Esophagus muscularis mucosa (tissue), 4 donors: ENCODE results near the gene RNU6-1. TPM values are rescaled to one million over a fixed set of nuclear protein-coding genes. Genes with fewer than 3 reads are reported as not detected.

Source experiments
- DNase-seq: peaks from one replicate; pipeline ENCODE4 v3.0.0-alpha.2; 2017; ENCODE audit errors: extremely low spot score
- H3K27ac ChIP-seq, 4 donors: fragments of 200-600 bp; sonication (generic); replicated peaks in 1 of 4; 1 replicate in 3 of 4; 2 replicates in 1 of 4; pipeline ENCODE4 v1.5.1; 2016 to 2019; ENCODE audit warnings: mild to moderate bottlenecking in 1 of 4
- H3K27me3 ChIP-seq, 4 donors: fragments of 200-600 bp; sonication (generic); one replicate each; pipeline versions ENCODE4 v1.5.1 to v1.6.0; 2016 to 2019
- H3K36me3 ChIP-seq, 4 donors: fragments of 200-600 bp; sonication (generic); one replicate each; pipeline ENCODE4 v1.5.1; 2016 to 2019
- H3K4me1 ChIP-seq, 4 donors: fragments of 200-600 bp; sonication (generic); one replicate each; pipeline ENCODE4 v1.5.1; 2016 to 2019
- H3K4me3 ChIP-seq, 4 donors: fragments of 200-600 bp; sonication (generic); 1 replicate in 2 of 4; 2 replicates in 2 of 4; pipeline ENCODE4 v1.5.1; 2016 to 2019; ENCODE audit warnings: mild to moderate bottlenecking in 4 of 4, moderate library complexity in 1 of 4
- H3K9me3 ChIP-seq, 4 donors: fragments of 200-600 bp; sonication (generic); 1 replicate in 3 of 4; 2 replicates in 1 of 4; pipeline ENCODE4 v1.5.1; 2016 to 2019
- CTCF ChIP-seq, 3 experiments: fragments of 200-600 bp in 2 of 3; fragments of 450-650 bp in 1 of 3; sonication (generic) in 2 of 3; IDR thresholded peaks; one replicate each; pipeline ENCODE4 v1.5.1; 2017 to 2019; ENCODE audit warnings: antibody characterized with exemption in 3 of 3, mild to moderate bottlenecking in 2 of 3, moderate library complexity in 1 of 3
- EP300 ChIP-seq: sonication (generic); formaldehyde crosslinking; IDR thresholded peaks from one replicate; pipeline ENCODE4 v1.6.1; 2017; ENCODE audit warnings: antibody characterized with exemption
- POLR2A ChIP-seq: fragments of 450-650 bp; IDR thresholded peaks from one replicate; pipeline ENCODE4 v1.6.1; 2017; ENCODE audit warnings: antibody characterized with exemption, moderate library complexity, mild to moderate bottlenecking, low read depth
- POLR2AphosphoS5 ChIP-seq, 2 donors: sonication (generic); formaldehyde crosslinking; IDR thresholded peaks; one replicate each; pipeline ENCODE4 v1.6.1; 2017; ENCODE audit warnings: antibody characterized with exemption in 2 of 2
- WGBS: methylation state at CpG from one replicate; pipeline ENCODE4 v1.1.5; 2018; 5-methylcytosine and 5-hydroxymethylcytosine counted together
- intact Hi-C: fragments of 100-400 bp; cut with DNase I; formaldehyde crosslinking; loops from one replicate; pipeline ENCODE4 v1.15.1; 2023
- total RNA-seq, 4 donors: library from RNA; depleted of rRNA; stranded (reverse); fragments of >200 nt; gene quantifications; one replicate each; pipeline versions ENCODE4 v1.1.0 to v1.2.1, GENCODE V29; 2016

RNU6-1 gene
- total RNA-seq, 4 donors from 2014 or later: not detected

DNA sequence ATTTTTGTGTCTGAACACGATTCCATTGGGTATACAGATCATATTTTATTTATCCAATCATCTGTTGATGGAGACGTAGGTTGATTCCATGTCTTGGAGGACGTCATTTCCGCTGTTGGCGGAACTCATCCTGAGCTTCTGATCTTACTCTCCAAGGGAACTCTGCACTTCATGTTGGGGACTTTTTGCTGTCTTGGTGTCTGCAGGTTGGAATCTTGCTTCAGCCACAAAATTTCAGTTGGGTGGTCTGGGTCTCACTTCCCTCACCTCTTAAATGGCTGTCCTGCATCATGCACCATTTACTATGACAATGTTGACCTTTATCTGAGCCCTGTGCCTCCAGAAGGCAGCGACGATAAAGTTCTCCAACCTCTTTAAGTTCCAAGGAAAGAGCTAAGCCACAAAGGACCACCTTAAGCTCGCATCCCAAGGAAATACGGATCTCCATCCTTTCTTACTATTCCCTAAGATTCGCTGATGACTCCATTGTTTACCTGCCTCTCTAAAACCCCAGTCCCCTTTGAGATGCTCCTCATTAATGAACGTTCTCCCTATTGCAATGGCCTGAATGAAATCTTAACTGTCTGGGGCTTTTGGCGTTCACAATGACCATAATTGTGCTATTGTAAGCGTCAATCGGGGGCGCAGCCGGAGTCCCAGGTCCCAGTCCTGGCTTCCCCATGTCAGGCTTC, 23.1 kb upstream of the RNU6-1 start:
- H3K36me3 ChIP-seq: no peaks in the 10 kb centered on the region
- H3K4me3 ChIP-seq: peak overlapping the region; percentile 46 to 58 (median 52)
- WGBS: 58% methylated on average over 16 of the region's 16 CpGs
- no peak for TF ChIP-seq POLR2A
- H3K27me3 ChIP-seq: peaks cover 0 to 5% (median 0%) of the 10 kb centered on the region in 4 donors
- intact Hi-C loops: loop anchor here (2.0 to 5.0 kb wide), 4 partner anchors 99 to 348 kb away; no protein-coding TSS in a partner anchor
- no peaks in the 10 kb centered on the region for H3K9me3 ChIP-seq
- peak overlapping the region; percentile 59 to 73 (median 69) for H3K27ac ChIP-seq
- peaks cover 11 to 26% (median 17%) of the 10 kb centered on the region in 4 donors for H3K4me1 ChIP-seq
- no peak for DNase-seq

DNA sequence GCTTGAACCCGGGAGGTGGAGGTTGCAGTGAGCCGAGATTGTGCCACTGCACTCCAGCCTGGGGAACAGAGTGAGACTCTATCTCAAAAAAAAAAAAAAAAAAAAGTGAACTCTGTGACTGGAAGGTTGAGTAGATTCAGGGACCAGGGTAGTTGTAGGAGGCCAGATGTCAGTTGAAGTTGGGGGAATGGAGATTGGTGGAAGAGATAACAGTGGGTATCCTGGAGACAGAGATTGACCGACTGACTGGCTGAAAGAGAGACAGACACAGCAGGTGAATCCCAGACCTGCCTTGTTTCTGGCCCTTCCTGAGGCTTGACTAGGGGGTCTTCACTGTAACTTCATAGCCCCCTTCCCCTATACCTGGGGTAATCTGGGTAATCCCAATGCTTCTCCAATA, 22.1 kb upstream of the RNU6-1 start:
- Histone ChIP-seq H3K4me1 (peaks cover 11 to 26% (median 17%) of the 10 kb centered on the region in 4 donors), H3K9me3 (no peaks in the 10 kb centered on the region), H3K27me3 (peaks cover 0 to 5% (median 0%) of the 10 kb centered on the region in 4 donors), H3K27ac (no peak overlapping the region), H3K36me3 (no peaks in the 10 kb centered on the region), H3K4me3 (no peak overlapping the region)
- intact Hi-C loops: loop anchor here (2.0 to 5.0 kb wide), 4 partner anchors 100 to 349 kb away; no protein-coding TSS in a partner anchor
- no peak for TF ChIP-seq POLR2A
- no peak for TF ChIP-seq EP300
- no peak for TF ChIP-seq POLR2AphosphoS5 (IDR thresholded peaks at IDR 0.05)
- no peak for TF ChIP-seq CTCF (IDR thresholded peaks at IDR 0.05)
- no peak for DNase-seq
- 87% methylated on average over 3 of the region's 3 CpGs for WGBS

DNA sequence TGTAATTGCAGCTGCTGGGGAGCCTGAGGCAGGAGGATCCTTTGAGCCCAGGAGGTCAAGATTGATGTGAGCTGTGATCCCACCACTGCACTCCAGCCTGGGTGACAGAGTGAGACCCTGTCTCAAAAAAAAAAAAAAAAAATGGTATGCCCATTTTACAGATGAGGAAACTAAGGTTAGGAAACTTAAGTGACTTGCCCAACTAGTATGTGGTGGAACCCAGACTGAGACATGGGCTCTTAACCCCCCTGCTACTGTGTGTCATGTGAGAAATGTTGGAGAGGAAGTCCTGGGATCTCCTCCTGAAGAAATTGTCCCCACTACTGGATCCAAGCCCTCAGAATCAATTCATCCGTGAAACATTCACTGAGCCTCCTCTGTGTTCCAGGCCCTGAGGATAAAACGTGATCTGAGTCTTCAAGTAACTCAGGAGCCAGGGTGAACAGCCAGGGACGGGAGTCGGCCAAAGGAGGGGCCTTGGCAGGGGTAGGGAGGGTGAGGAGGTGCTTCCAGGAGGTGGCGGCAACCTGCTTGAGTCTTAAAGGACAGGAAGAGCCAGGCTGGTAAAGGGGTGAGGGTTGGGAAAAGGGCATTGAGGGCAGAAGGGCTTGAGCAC, 19.6 kb upstream of the RNU6-1 start:
- H3K27ac ChIP-seq: no peak overlapping the region
- peaks cover 11 to 16% (median 15%) of the 10 kb centered on the region in 4 donors for H3K4me1 ChIP-seq
- intact Hi-C loops: no loop called here
- no peaks in the 10 kb centered on the region for H3K36me3 ChIP-seq
- peaks cover 0 to 5% (median 0%) of the 10 kb centered on the region in 4 donors for H3K27me3 ChIP-seq
- WGBS: 73% methylated on average over 5 of the region's 5 CpGs
- no peak for TF ChIP-seq POLR2AphosphoS5 (IDR thresholded peaks at IDR 0.05)
- no peaks in the 10 kb centered on the region for H3K9me3 ChIP-seq
- H3K4me3 ChIP-seq: no peak overlapping the region
- DNase-seq: no peak

DNA sequence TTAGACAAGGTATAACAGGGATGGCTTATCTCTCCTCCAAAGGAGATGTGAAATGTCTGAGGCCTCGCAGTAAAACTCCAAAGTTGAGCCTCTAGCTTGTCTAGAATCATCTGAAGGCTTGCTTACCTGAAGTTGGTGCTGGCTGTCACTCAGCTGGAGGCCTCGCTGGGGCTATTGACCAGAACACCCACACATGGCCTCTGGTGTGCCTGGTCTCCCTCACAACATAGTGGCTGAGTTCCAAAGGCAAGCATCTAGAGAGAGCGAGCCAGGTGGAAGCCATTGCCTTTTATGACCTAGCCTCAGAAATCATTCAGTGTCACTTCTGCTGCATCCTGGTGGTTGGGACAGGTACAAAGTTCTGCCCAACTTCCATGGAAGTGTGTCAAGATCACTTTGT, 17.4 kb upstream of the RNU6-1 start:
- no peaks in the 10 kb centered on the region for H3K9me3 ChIP-seq
- H3K4me1 ChIP-seq: no peaks in the 10 kb centered on the region
- no peak overlapping the region for H3K4me3 ChIP-seq
- intact Hi-C loops: no loop called here
- no peak overlapping the region for H3K27ac ChIP-seq
- 94% methylated on average over 2 of the region's 3 CpGs for WGBS
- TF ChIP-seq POLR2AphosphoS5 (IDR thresholded peaks at IDR 0.05) (no peak), POLR2A (no peak), EP300 (no peak), CTCF (IDR thresholded peaks at IDR 0.05) (no peak)
- no peak for DNase-seq
- no peaks in the 10 kb centered on the region for H3K27me3 ChIP-seq
- no peaks in the 10 kb centered on the region for H3K36me3 ChIP-seq

GRCh38 chr15:67855842-67856241, 16.0 kb upstream of the RNU6-1 start:
- no peaks in the 10 kb centered on the region for H3K9me3 ChIP-seq
- no peak overlapping the region for H3K4me3 ChIP-seq
- H3K27ac ChIP-seq: no peak overlapping the region
- WGBS: 75% methylated on average over 3 of the region's 3 CpGs
- no peaks in the 10 kb centered on the region for H3K27me3 ChIP-seq
- TF ChIP-seq POLR2AphosphoS5 (IDR thresholded peaks at IDR 0.05) (no peak), POLR2A (no peak)
- no peak for DNase-seq
- intact Hi-C loops: no loop called here
- no peaks in the 10 kb centered on the region for H3K36me3 ChIP-seq
- H3K4me1 ChIP-seq: no peaks in the 10 kb centered on the region

GRCh38 chr15:67854358-67854757, 14.5 kb upstream of the RNU6-1 start:
- WGBS: no CpG with 5 or more reads among the region's 1 CpG
- TF ChIP-seq POLR2A (no peak), POLR2AphosphoS5 (IDR thresholded peaks at IDR 0.05) (no peak), CTCF (IDR thresholded peaks at IDR 0.05) (no peak), EP300 (no peak)
- DNase-seq: peak; percentile 64

More at GRCh38 chr15:67854358-67854757, 14.5 kb upstream of the RNU6-1 start:
- Histone ChIP-seq H3K27ac (no peak overlapping the region), H3K4me3 (no peak overlapping the region), H3K27me3 (no peaks in the 10 kb centered on the region), H3K9me3 (no peaks in the 10 kb centered on the region), H3K36me3 (no peaks in the 10 kb centered on the region), H3K4me1 (no peaks in the 10 kb centered on the region)
- intact Hi-C loops: no loop called here
